Coronary artery (tissue), 2 donors: ENCODE measurements around the gene PKD2.
A peak's percentile ranks its signal among the peaks of the same experiment; 100 is the strongest.

Source experiments
- DNase-seq: peaks from one replicate; pipeline ENCODE4 v3.0.0-alpha.2; 2017; ENCODE audit warnings: low spot score
- H3K27ac ChIP-seq, 2 donors: fragments of 200-600 bp; sonication (generic); one replicate each; pipeline ENCODE4 v1.5.1; 2016 to 2019
- H3K4me3 ChIP-seq: fragments of 200-600 bp; sonication (generic); 2 replicates; pipeline ENCODE4 v1.5.1; 2016; ENCODE audit warnings: mild to moderate bottlenecking, moderate library complexity
- TF ChIP-seq, protein P1 (sequence below): fragments of 200-600 bp; sonication (generic); IDR thresholded peaks from one replicate; pipeline ENCODE4 v1.5.1; 2019; ENCODE audit warnings: antibody characterized with exemption

PKD2 gene

DNA sequence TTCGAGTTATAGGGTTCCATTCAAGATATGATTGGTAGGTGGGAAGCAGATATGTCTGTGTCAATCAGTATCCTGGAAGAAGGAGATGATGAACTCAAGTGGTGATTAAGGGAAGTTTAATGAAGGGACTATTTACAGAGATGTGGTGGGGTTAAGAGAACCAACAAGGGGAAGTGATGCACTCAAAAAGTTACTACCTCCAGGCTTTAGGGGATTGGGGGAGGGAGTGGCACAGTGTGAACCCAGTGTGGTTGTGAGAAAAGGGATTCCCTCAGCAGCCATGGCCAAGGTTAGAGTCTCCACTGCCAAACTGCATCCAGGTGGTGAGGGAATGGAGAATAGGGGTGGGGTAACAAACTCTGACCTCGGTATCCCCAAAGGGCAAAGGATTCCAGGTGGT lies 27.9 kb downstream of the PKD2 start:
- Histone ChIP-seq H3K27ac (no peak overlapping the region), H3K4me3 (no peak overlapping the region)
- no peak for DNase-seq
- TF ChIP-seq, protein P1, sequence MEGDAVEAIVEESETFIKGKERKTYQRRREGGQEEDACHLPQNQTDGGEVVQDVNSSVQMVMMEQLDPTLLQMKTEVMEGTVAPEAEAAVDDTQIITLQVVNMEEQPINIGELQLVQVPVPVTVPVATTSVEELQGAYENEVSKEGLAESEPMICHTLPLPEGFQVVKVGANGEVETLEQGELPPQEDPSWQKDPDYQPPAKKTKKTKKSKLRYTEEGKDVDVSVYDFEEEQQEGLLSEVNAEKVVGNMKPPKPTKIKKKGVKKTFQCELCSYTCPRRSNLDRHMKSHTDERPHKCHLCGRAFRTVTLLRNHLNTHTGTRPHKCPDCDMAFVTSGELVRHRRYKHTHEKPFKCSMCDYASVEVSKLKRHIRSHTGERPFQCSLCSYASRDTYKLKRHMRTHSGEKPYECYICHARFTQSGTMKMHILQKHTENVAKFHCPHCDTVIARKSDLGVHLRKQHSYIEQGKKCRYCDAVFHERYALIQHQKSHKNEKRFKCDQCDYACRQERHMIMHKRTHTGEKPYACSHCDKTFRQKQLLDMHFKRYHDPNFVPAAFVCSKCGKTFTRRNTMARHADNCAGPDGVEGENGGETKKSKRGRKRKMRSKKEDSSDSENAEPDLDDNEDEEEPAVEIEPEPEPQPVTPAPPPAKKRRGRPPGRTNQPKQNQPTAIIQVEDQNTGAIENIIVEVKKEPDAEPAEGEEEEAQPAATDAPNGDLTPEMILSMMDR: no peak

DNA sequence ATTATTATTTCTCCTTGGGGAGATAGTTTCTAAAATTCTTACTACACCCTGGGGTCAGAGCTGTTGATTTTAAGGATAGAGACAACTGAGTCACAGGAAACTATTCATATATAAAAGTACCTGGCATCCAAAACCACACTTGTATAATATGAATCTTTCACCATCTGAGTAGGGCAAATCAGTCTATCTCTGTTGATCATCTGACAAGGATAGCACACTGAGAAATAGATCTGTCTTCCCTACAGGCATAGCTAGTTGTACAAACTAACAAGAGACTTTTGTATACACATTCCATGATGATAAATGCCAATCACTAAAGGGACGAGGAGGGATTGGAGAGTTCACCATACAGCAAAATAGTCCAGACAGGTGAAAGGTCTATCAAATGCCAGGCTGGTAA lies 30.0 kb downstream of the PKD2 start:
- DNase-seq: no peak

DNA sequence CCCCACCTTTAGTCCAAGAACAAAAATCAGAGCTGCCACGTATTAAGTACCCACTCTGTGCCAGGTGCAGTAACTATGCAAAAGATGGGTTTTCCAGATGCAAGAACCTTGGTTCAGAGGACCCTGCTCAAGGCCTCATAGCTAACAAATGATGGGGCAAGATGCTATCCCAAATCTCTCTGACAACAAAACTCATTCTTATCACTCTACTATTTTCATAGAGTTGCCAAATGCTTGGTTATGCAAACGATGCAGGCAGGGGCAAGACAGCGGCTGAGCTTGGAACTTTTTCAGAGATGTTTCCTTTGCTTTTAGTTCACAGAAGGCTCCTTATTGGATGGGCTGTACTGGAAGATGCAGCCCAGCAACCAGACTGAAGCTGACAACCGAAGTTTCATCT lies 30.5 kb downstream of the PKD2 start:
- Histone ChIP-seq H3K4me3 (no peak overlapping the region), H3K27ac (no peak overlapping the region)
- no peak for DNase-seq
- TF ChIP-seq, protein P1: no peak

More for the DNA sequence above, 30.0 kb downstream of the PKD2 start:
- Histone ChIP-seq H3K4me3 (no peak overlapping the region), H3K27ac (no peak overlapping the region)
- TF ChIP-seq, protein P1: no peak

DNA sequence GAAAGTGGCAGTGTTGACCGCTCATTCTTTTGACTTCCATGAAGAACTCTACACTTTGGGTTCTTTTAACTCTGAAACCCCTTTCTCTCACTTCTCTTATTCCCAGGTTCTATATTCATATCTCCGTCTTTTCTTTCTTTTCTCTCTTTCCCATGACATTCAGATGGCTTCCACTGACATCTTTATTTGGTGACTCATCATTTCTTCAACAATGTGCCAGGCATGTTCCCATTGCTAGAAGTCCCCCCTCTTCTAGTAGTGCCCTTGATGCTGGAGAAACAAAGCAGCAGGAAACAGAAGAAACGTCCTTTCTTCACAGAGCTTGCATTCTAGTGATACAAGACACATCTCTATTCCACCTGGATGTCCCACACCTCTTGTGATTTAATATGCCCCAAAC lies 33.3 kb downstream of the PKD2 start:
- TF ChIP-seq, protein P1: no peak
- no peak overlapping the region for H3K27ac ChIP-seq

DNA sequence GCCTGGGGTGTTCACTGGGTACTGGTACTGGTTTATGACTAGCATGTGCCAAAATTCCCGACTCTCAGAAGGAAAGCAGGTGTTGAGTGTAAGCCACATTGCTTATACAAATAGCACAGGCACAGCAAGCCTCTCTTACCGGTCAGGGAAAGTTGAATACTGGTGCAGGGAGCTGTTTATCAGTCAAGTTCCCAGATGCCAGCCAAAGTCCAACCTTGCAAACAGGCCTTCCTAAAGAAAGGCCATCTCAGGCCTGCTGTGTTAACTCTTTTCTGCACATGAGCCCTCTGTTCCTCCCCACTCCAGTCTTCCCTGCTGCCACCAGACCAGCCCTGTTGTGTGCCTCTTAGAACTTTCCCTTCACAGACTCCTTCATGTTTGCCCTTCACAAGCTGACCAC lies 34.2 kb downstream of the PKD2 start:
- H3K27ac ChIP-seq: peak overlapping the region in 1 of 2 donors; percentile 11
- TF ChIP-seq, protein P1: no peak
- no peak for DNase-seq
- no peak overlapping the region for H3K4me3 ChIP-seq

More for the DNA sequence above, 33.3 kb downstream of the PKD2 start:
- DNase-seq: no peak
- H3K4me3 ChIP-seq: no peak overlapping the region

DNA sequence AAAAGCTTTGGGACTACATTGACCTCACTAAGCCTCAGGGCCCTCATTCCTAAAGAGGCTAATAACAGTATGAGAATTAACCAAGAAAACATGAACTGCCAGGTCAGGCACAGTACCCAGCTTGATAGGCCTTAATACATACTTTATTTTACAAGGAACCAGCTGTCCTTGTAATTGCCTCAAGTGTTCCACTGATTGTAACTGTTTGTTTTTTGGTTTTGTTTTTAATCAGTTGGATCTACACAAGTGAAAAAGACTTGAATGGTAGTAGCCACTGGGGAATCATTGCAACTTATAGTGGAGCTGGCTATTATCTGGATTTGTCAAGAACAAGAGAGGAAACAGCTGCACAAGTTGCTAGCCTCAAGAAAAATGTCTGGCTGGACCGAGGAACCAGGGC lies 35.6 kb downstream of the PKD2 start:
- TF ChIP-seq, protein P1: no peak
- H3K27ac ChIP-seq: no peak overlapping the region
- DNase-seq: no peak
- H3K4me3 ChIP-seq: no peak overlapping the region

DNA sequence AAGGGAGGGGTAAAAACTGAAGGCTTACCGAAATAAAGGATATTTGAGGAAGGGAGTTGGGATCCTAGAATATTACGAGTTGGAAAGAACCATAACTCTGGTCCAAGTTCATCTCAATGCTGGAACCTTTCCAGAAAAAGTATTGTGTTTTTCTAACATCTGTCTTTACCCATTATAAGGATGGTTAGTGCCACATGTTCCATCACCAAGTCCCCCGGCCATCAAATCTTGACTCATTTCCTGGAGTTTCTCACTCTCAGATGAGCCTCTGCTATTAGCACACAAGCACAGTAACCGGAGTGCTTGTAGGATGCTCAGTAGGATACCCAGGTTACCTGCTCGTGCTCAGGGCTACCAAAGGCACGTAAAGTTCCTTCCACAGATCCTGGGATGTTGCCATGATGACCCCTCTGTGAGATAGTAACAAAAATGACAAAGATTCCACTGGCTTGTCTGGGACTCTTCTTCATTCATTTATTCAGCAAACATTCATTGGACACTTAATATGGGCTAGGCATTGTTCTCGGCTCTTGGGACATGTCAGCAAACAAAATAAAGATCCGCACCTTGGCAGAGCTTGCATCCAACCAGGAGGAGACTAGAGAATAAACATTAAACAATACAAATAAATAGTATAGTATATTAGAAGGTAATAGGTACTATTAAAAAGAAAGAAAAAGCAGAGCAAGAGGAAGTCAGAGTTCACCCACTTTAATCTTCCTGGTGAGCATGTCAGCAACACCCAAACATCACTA lies 36.3 kb downstream of the PKD2 start:
- no peak overlapping the region for H3K27ac ChIP-seq
- no peak overlapping the region for H3K4me3 ChIP-seq
- DNase-seq: no peak
- TF ChIP-seq, protein P1: no peak
